GM18511 (cell line): ENCODE data around the gene FHIT.

Experiments
- ATAC-seq: cut with Tn5 transposase; IDR thresholded peaks from one replicate; pipeline ENCODE4 v1.9.1; 2021; ENCODE audit warnings: mild to moderate bottlenecking, moderate library complexity; ENCODE audit not compliant: unreplicated experiment

The FHIT gene

DNA sequence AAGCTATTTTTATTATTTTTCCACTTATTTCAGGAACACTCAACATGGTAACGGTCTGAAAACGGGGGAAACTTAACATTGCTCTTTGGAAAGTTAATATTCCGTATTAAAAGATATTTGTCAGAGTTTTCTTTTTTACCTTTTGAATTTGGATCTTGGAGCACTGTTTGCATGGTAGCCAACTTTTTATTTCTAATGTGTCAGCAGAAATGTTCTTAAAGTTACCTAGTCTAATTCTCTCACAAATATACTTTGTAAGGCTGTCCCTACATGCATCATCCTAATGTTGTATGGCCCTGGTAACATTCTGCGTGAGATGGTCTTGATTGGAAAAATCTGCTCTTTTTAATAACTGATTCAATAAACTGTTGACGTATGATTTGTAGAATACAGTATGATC lies 719.5 kb downstream of the FHIT start:
- ATAC-seq, result no peak

- peak; percentile 95 for ATAC-seq
Measured at GRCh38 chr3:60528651-60529050, 722.6 kb downstream of the FHIT start.

DNA sequence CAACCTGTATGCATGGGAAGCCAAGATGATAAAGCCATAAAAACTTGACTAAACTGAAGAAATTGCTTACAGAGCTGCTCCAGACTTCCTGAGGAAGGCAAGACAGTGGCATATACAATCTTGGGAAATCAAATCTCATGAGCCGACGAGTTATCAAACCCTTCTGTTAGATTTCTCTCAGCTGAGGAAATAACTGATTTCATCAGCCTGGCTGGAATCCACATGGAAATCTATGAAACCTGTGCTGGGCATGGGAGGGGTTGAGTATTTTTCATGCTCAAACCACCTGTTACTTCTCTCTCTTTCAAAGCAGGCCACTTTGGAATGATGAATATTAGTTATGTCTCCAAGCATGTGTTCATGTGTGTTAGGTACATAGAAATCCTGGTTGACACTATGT lies 727.7 kb downstream of the FHIT start:
- ATAC-seq, result no peak

- ATAC-seq, result no peak
Measured at GRCh38 chr3:60517134-60517533, 734.1 kb downstream of the FHIT start.

- no peak for ATAC-seq
Measured at GRCh38 chr3:60514866-60515265, 736.4 kb downstream of the FHIT start.

- ATAC-seq, result no peak
Measured at GRCh38 chr3:60514085-60514649, 737.1 kb downstream of the FHIT start.

GRCh38 chr3:60513241-60513640 lies 738.0 kb downstream of the FHIT start:
- ATAC-seq, result no peak

DNA sequence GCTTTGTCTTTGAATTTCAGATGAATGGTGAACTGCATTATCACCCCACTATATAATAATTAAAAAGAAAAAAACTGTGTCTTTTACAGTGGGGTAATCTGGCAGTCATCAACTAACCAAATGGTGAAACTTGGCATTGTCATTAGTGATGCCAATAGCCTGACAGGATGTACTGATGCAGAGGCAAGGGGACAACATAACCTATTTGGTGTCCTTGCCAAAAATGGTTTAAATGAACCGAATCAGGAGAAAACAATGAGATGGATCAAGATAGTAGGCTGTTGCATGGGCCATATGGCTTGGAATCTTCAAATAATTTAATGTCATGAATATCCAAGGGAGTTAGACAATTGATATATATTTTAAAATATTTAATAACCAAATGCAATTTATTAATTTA lies 738.7 kb downstream of the FHIT start:
- no peak for ATAC-seq

DNA sequence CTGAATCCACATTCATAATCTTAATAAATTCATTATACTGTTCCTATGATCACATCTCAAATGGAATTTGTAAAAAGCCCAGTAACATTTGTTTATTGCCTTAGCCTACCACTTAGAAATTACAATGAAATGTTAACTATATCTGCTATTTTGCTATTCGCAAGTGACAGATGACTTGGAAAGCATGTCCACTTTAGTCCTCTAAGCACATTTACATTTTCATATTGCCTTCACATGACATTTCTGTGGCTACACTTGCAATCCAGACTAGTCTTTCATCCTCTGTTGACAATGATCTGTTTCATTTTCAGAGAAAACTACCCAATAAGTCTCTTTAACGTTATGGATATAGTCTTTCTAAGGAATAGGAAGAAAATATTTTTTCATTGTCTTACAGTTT lies 741.8 kb downstream of the FHIT start:
- no peak for ATAC-seq

DNA sequence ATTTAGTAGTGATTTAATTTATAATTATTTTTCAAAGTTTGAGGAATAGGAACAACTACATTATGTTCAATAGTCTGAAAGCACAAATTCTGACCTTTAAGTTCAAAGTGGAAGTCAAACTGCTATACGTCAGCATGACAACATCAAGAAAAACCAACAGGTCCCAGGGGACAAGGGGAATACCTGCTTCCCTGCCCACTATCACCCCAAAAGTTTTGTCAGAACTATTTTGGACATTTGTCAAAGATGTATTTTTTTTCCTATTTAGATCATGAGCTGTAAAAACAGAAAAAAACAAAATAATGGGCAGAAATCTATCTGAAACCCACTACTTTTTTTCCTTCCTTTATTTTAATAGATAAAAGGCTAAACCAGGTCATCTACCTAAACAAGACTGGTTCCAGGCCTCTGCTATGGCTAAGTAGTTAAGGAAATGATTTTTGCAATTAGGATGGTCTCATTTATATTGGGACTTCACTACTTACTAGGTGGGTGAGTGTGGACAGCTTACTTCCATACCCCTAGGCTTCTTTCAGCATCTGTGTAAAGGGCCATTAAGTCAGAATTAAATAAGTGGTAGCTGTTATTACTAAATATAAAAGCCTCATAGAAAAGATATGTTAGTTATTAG lies 746.3 kb downstream of the FHIT start:
- ATAC-seq, result peak; percentile 54

DNA sequence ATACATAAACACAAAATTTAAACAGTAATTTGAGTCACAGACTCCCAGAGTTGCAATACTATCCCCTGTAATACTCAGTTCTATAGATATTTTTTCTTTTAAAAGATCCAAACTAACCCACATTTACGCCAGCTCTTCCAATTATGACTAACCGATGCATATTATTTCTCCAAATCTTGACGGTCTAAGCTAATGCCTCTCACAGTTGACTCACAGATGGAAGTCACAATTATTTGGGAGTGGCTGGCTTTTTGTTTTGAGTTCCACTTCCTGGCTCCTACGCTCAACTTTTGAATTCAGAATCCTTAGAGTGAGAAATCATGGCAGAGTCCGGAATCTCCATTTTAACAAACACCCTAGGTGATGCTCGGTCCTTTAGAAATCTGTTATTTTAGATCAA lies 749.9 kb downstream of the FHIT start:
- ATAC-seq, result no peak

DNA sequence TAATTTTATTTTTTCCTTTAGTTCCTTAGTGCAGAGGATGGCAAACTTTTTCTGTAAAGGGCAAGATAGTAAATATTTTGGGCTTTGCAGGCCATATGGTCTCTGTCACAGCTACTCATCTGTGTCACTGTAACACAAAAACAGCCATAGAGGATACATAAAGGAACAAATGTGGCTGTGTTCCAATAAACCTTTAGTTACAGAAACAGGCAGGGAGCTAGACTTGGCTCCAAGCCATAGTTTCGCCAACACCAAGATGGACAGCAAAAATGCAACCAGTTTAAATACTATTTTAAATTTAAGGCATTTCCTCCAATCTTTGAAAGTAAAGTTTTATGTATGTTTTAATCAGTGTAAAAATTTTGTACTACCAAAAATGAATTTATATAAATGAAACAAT lies 753.4 kb downstream of the FHIT start:
- ATAC-seq, result no peak

DNA sequence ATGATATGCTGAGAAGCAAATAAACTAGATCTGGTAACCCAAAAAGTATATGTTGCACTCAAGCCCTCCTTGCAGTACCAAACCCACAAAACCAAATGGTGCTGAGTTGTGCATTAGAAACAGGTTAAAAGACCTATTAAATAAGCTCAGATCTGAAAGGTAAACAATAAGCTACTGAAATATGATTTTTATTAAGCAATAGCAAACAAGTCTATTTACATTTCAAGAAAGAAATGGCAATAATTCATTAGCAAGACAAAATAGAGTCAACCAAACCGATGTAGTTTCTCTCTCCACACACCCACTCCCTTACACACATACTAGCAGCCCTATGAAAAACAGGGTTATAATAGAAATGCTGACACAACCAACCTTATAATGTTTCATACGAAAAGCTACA lies 760.3 kb downstream of the FHIT start:
- no peak for ATAC-seq

DNA sequence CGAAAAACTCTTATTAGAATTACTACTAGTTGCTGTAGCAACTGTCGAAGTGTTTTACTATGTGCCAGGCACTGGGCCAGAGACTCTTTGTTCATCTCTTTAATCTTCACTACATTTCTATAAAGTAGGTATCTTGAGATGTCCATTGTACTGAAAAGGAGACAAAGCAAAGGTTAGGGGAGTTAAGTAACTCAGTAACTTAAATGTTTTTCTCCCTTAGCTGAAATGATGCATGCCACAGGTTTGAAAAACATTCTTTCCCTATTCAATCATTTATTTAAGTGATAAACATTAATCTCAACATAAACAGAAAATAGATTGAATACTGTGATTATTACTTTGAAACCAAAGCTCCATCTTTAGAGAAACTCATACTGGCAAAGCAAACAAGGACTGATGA lies 776.2 kb downstream of the FHIT start:
- no peak for ATAC-seq

DNA sequence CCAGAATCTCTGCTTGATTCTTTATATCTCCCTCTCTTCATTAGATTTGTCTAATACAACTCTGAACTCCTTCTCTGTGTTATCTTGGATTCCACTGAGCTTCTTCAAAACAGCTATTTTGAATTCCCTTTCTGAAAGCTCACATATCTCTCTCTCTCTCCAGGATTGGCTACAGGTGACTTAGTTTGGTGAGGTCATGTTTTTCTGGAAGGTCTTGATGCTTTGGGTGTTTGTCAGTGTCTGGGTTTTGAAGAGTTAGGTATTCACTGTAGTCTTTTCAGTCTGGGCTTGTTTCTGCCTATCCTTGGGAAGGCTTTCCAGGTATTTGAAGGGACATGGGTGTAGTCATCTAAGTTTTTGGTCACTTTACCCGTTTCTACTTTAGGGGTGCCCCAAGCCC lies 781.8 kb downstream of the FHIT start:
- no peak for ATAC-seq

- ATAC-seq, result no peak
Measured at GRCh38 chr3:60463685-60464084, 787.6 kb downstream of the FHIT start.

- no peak for ATAC-seq
Measured at GRCh38 chr3:60461267-60461666, 790.0 kb downstream of the FHIT start.

DNA sequence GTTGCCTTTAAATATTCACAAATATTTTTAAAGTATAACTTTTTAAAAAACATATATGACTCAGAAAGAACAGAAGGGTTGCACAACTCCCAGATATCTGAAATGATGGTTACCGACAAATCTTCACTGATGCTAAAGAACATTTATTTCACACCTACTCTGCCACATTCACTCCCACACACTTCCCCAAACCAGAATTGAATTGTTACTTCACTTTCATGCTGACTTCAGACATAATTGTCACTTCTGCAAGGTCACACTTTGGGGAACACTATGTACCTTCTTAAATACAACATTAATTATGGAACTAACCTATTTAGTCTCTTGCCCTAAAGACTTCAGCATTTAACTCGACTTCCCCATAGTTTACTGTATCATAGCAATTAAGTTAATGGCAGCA lies 795.1 kb downstream of the FHIT start:
- no peak for ATAC-seq

GRCh38 chr3:60453326-60453725 lies 797.9 kb downstream of the FHIT start:
- ATAC-seq, result no peak

GRCh38 chr3:60448696-60449095 lies 802.6 kb downstream of the FHIT start:
- ATAC-seq, result no peak

DNA sequence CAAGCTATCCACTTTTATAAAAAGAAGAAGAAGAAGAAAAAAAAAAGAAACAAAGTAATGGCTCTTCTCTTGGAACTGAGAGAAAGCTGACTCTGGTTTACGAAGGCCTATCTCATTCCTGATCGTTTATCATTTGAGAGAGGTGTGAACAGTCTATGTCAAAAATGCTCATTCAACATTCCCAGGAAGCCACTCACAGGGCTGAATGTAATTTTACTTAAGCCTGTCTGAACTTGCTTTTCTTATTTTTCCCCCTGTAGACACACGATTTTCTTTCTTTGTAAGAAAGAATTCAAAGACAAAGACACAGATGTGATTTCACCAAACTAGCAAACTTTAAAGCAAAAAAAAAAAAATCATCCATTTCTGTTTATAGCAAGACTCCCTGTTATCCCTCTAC lies 805.8 kb downstream of the FHIT start:
- ATAC-seq, result no peak

GRCh38 chr3:60444898-60445437 lies 806.3 kb downstream of the FHIT start:
- ATAC-seq, result no peak

DNA sequence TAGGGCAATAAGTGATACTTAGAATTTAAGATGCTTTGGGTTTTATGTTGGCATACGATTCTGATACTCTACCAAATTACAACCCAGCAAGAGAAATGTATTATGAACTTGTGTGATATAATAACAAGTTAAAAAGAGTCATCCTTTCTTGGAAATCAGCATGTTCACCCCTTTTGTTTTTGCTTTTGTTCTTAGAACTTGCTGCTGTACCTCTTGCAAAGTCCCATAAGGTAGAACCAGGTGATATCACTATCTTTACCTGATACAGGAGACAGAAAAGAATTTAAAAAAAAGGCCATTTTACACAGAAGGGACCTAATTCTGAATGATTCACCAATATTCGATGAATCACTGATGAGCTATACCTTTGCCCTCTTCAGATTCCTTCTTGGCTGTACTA lies 810.4 kb downstream of the FHIT start:
- no peak for ATAC-seq
